Common myeloid progenitor, CD34-positive (primary cell): ENCODE data around the gene PGAM5.

Experiments used
- CTCF ChIA-PET: fragments of 350-600 bp; sonication (Branson Sonifier 250); formaldehyde crosslinking; loops from one replicate; lab custom pipeline; 2021; ENCODE audit warnings: antibody characterized with exemption; lab: Charles Lee
- POLR2A ChIA-PET: fragments of 350-600 bp; sonication (Branson Sonifier 250); formaldehyde crosslinking; loops from one replicate; lab custom pipeline; 2021; ENCODE audit warnings: antibody characterized with exemption; lab: Charles Lee
- DNase-seq, 3 donors: peaks; one replicate each; pipeline versions ENCODE4 v3.0.0 to v3.0.0-alpha.2; 2013
- H3K27ac ChIP-seq, 2 experiments: 1 replicate in 1 of 2; 2 replicates in 1 of 2; pipeline ENCODE4 v1.7.0; 2013; ENCODE audit warnings: inconsistent platforms in 2 of 2, low read length in 2 of 2, mild to moderate bottlenecking in 2 of 2, low read depth in 1 of 2, moderate library complexity in 1 of 2; ENCODE audit not compliant: severe bottlenecking in 2 of 2, insufficient read depth in 1 of 2, poor library complexity in 1 of 2
- H3K27me3 ChIP-seq, 5 experiments: replicated peaks in 2 of 5; 1 replicate in 3 of 5; 2 replicates in 2 of 5; pipeline versions ENCODE4 v1.6.1 to v1.7.0; 2013; ENCODE audit warnings: low read length in 4 of 5, mild to moderate bottlenecking in 2 of 5, moderate library complexity in 2 of 5, inconsistent platforms in 1 of 5; ENCODE audit not compliant: insufficient read depth in 5 of 5, control insufficient read depth in 4 of 5
- H3K36me3 ChIP-seq, 4 experiments: 1 replicate in 2 of 4; 2 replicates in 2 of 4; pipeline versions ENCODE4 v1.6.1 to v1.7.0; 2013; ENCODE audit warnings: low read length in 3 of 4, control low read depth in 1 of 4, mild to moderate bottlenecking in 1 of 4; ENCODE audit not compliant: control insufficient read depth in 4 of 4, insufficient read depth in 4 of 4
- H3K4me1 ChIP-seq, 4 experiments: 1 replicate in 3 of 4; 2 replicates in 1 of 4; pipeline versions ENCODE4 v1.6.1 to v1.7.1; 2013; ENCODE audit warnings: low read length in 3 of 4, mild to moderate bottlenecking in 3 of 4, control low read depth in 1 of 4, inconsistent platforms in 1 of 4, moderate library complexity in 1 of 4; ENCODE audit not compliant: control insufficient read depth in 4 of 4, insufficient read depth in 4 of 4; ENCODE audit errors: control extremely low read depth in 1 of 4
- H3K4me3 ChIP-seq, 7 experiments: 1 replicate in 4 of 7; 2 replicates in 3 of 7; pipeline versions ENCODE4 v1.5.1 to v1.7.0; 2013; ENCODE audit warnings: mild to moderate bottlenecking in 7 of 7, low read length in 6 of 7, moderate library complexity in 6 of 7, inconsistent platforms in 2 of 7, low read depth in 2 of 7, control low read depth in 1 of 7; ENCODE audit not compliant: insufficient read depth in 4 of 7, control insufficient read depth in 1 of 7; ENCODE audit errors: extremely low read depth in 1 of 7
- H3K9me3 ChIP-seq, 5 experiments: 1 replicate in 4 of 5; 2 replicates in 1 of 5; pipeline versions ENCODE4 v1.6.1 to v1.7.1; 2013; ENCODE audit warnings: low read length in 4 of 5, mild to moderate bottlenecking in 2 of 5, inconsistent platforms in 1 of 5, low read depth in 1 of 5, moderate library complexity in 1 of 5; ENCODE audit not compliant: control insufficient read depth in 4 of 5, insufficient read depth in 2 of 5; ENCODE audit errors: control extremely low read depth in 1 of 5
- WGBS: methylation state at CpG from one replicate; pipeline ENCODE4 v1.1.5; 2013; ENCODE audit not compliant: insufficient coverage; 5-methylcytosine and 5-hydroxymethylcytosine counted together

PGAM5 gene

DNA sequence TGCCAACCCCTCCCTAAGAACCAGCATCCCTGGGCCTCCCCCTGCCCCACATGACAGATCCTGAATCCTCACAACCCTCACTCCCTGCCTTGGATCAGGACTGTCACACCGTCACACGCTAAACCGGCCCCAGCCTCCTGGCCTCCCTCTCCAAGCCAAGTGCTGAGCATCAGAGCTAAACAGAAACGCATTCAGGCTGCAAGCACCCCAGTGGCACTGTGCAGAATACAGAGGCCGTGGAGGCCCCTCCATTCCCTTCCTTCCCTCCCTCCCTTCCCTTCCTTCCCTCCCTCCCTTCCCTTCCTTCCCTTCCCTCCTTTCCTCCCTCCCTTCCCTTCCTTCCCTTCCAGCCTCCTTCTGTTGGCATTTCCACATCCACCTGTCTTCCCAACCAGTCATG, 36.1 kb upstream of the PGAM5 start:
- POLR2A ChIA-PET: no interaction called here
- H3K36me3 ChIP-seq: peaks cover 31 to 84% (median 63%) of the 10 kb centered on the region in 4 experiments
- WGBS: 100% methylated on average over 4 of the region's 5 CpGs

DNA sequence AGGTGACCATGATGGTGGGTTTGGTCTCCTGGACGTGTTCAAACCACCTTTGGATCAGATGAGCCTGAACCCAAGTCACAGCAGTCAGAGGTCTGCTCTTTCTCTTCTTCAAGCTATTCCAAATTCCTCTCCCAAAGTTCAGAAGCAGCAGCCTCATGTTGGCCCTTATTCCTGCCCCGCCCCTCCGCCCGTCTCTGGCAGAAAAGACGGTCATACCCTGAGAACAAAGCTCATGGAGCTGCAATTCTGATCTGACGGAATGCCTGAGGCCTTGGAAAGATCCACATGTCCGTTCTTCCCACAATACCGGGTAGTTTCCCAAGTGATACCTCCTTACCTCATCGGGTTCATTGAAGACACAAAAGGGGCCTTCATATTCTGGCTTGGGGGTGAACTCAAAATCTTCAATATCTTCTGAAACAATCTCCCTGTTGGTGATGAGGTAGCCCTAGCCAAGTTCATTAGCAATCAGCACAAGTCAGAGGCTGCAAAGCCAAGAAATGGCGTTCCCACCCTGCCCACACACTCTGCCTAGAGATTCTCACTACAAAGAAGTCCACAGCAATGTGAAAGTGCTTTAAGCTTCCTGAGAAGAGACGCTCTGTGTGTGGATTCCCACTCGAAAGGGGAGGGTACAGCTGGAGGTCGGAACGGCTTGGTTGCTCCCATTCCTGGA, 34.7 kb upstream of the PGAM5 start:
- POLR2A ChIA-PET: no interaction called here
- Histone ChIP-seq H3K27ac (no peak overlapping the region), H3K4me1 (no peaks in the 10 kb centered on the region), H3K4me3 (no peak overlapping the region), H3K9me3 (no peaks in the 10 kb centered on the region), H3K27me3 (no peaks in the 10 kb centered on the region), H3K36me3 (peaks cover 33 to 92% (median 64%) of the 10 kb centered on the region in 4 experiments)
- WGBS: 97% methylated on average over 11 of the region's 14 CpGs
- CTCF ChIA-PET: interaction anchor here (1.0 to 1.9 kb wide), 3 partner anchors 11 to 37 kb away, joined by 4 read pairs; no protein-coding TSS in a partner anchor
- no peak for DNase-seq

More for the DNA sequence above, 36.1 kb upstream of the PGAM5 start:
- Histone ChIP-seq H3K4me3 (no peak overlapping the region), H3K9me3 (no peaks in the 10 kb centered on the region), H3K27ac (peak overlapping the region in 1 of 2 experiments; percentile 21), H3K27me3 (no peaks in the 10 kb centered on the region), H3K4me1 (no peaks in the 10 kb centered on the region)
- CTCF ChIA-PET: no interaction called here
- DNase-seq: no peak

DNA sequence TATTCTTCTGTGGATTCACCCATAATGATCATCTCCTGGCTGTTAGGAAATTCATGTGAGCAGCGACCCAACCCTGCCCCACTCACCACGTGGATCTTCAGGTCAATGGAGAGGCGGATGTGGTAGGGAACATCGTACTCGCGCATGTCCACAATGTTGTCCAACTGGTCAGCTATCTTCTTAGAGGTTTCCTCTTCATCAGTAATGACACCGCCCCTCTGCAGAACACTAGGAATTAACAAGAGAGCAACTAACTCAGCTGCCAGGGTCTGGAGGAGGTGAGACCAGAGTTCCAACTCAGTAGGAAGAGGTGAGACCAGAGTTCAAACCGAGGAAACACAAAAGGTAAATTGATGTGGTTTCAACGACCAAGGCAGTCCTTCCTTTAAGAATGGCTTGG, 33.1 kb upstream of the PGAM5 start:
- Histone ChIP-seq H3K4me3 (no peak overlapping the region), H3K36me3 (peaks cover 27 to 84% (median 56%) of the 10 kb centered on the region in 4 experiments)

DNA sequence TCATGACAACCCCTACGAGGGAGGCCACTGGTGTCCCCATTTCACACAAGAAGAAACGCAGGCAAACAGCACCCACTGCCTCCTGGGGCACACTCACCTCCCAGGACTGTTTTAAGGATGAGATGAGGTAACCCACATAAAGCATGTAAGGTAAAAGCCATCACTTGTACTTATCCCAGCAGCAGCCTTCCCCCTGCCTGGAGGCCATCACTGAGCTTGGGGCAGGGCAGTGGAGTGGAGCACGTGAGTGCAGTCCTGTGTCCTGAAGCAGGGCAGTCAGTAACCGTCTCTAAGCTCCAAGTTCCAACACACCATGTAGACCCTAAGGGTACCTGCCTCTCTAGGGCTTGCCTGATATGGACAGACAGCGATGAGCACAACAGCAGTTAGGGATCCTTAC, 25.2 kb upstream of the PGAM5 start:
- WGBS: 80% methylated on average over 5 of the region's 5 CpGs
- H3K36me3 ChIP-seq: peaks cover 0 to 19% (median under 1%) of the 10 kb centered on the region in 4 experiments
- CTCF ChIA-PET: interaction anchor here (0.6 kb wide), 1 partner anchor 23 kb away, joined by 3 read pairs; no protein-coding TSS in a partner anchor

More for the DNA sequence above, 33.1 kb upstream of the PGAM5 start:
- H3K27me3 ChIP-seq: no peaks in the 10 kb centered on the region
- POLR2A ChIA-PET: no interaction called here
- no peaks in the 10 kb centered on the region for H3K4me1 ChIP-seq
- H3K9me3 ChIP-seq: no peaks in the 10 kb centered on the region
- H3K27ac ChIP-seq: no peak overlapping the region
- CTCF ChIA-PET: interaction anchor here (1.9 kb wide), 1 partner anchor 12 kb away, joined by 4 read pairs; no protein-coding TSS in a partner anchor
- DNase-seq: no peak
- 97% methylated on average over 9 of the region's 9 CpGs for WGBS

DNA sequence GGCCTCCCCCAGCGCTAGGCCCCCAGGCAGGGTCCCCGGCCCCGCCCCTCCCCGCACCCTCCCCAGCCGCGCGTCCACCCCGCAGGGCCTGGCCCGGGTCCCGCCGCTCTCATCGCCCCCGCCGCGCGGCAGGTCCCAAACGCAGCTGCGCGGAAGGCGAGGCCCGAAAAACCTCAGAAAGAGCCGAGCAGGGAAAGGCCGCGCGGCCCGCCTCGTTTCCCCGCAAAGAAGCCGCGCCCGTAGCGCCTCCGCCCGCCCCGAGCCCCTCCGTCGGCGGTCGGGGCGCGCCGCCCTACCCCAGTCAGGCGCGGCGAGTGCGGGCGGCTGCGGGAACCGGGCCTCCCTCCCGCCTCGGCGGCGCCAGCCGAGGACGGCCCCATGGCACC, 23.8 kb upstream of the PGAM5 start:
- peak overlapping the region; percentile 67 to 81 (median 78) for H3K4me3 ChIP-seq
- ChIA-PET CTCF (no interaction called here), POLR2A (interaction anchor here (0.7 kb wide), 1 partner anchor 14 kb away, joined by 3 read pairs; no protein-coding TSS in a partner anchor)

More for the DNA sequence above, 25.2 kb upstream of the PGAM5 start:
- Histone ChIP-seq H3K4me3 (peak overlapping the region in 1 of 7 experiments; percentile 78), H3K27ac (no peak overlapping the region), H3K27me3 (no peaks in the 10 kb centered on the region), H3K9me3 (peaks cover 0 to 1% (median 0%) of the 10 kb centered on the region in 5 experiments), H3K4me1 (peaks cover 0 to 14% (median 7%) of the 10 kb centered on the region in 4 experiments)
- POLR2A ChIA-PET: no interaction called here
- no peak for DNase-seq

DNA sequence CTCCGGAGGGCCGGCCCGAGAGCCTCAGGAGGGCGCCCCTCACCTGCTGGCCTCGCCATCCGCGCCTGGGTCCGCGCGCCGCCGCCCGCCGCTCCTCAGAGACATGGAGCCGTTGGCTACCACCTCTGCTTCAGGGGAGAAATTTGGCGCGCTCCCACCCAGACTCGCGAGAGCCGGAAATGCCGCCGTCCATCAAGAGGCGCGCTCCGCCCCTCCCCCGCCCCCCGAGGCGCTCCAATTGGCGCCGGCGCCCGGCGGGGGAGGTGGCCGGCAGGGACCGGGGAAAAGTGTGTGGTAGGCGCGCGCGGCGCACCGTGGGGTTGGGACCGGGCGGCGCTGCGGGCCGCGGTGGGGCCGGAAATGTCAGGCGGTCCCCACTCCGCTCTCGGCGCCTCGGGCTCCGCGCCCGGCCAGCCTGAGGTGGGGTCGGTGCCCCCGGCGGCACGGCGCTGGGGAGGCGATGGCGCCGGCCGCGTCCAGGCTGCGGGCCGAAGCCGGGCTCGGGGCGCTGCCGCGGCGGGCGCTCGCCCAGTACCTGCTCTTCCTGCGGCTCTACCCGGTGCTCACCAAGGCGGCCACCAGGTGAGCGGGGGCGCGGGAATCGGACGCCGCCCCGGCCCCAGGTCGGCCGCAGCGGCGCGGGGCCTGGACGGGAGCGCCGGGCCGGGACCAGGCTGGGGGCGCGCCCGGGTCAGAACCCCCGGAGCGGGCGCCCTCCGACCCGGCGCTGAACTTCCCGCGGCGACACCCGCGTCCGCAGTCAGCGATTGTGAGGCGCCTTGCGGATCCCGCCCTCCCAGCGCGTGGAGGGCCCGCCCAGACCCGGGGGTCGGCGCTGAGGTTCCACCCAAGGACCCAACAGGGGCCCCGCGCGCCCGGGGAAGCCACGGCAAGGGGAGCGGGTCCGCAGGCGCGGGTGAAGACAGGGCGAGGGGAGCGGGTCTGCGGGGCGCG, 23.2 kb upstream of the PGAM5 start, which contains the start of the genes POLE and PXMP2:
Gene POLE, minus strand, starts transcription at position 132 of the 954 bp plus-strand sequence. Its CDS starts 27 bp downstream, at position 105.
Gene PXMP2, plus strand, starts transcription at position 377 of the 954 bp plus-strand sequence. Its CDS starts 84 bp downstream, at position 461.
- DNase-seq: peak; percentile 92 to 97 (median 96)
- ChIA-PET POLR2A (no interaction called here), CTCF (no interaction called here)
- Histone ChIP-seq H3K4me1 (peaks cover 0 to 14% (median 7%) of the 10 kb centered on the region in 4 experiments), H3K27ac (peak within 1 kb of the TSS; percentile 25 to 66), H3K27me3 (no peaks in the 10 kb centered on the region), H3K36me3 (peaks cover 0 to 16% (median 3%) of the 10 kb centered on the region in 4 experiments), H3K9me3 (peaks cover 0 to 1% (median 0%) of the 10 kb centered on the region in 5 experiments), H3K4me3 (peak within 1 kb of the TSS; percentile 67 to 81 (median 78))
- 0% methylated on average over 97 of the region's 134 CpGs for WGBS

More for the DNA sequence above, 23.8 kb upstream of the PGAM5 start:
- WGBS: under 1% methylated on average over 28 of the region's 55 CpGs
- peak in 1 of 3 donors; percentile 66 for DNase-seq
- peak overlapping the region; percentile 25 to 66 for H3K27ac ChIP-seq
- H3K9me3 ChIP-seq: peaks cover 0 to 1% (median 0%) of the 10 kb centered on the region in 5 experiments
- no peaks in the 10 kb centered on the region for H3K27me3 ChIP-seq
- H3K36me3 ChIP-seq: peaks cover 0 to 16% (median 3%) of the 10 kb centered on the region in 4 experiments
- H3K4me1 ChIP-seq: peaks cover 0 to 14% (median 7%) of the 10 kb centered on the region in 4 experiments
